ENCODE data around the gene BPI. TPM values are rescaled to one million over a fixed set of nuclear protein-coding genes. Genes with fewer than 3 reads are reported as not detected.
A peak's percentile ranks its signal among the peaks of the same experiment; 100 is the strongest.
"Not testable (repeated sequence)": the region's sequence is repeated elsewhere in the genome, so short reads cannot be mapped to it uniquely, and the experiment has no call there.

The BPI gene
- total RNA-seq, 4 donors from 2014 or later: 0.27 to 11.5 (median 3.5) TPM; not detected in 1

DNA sequence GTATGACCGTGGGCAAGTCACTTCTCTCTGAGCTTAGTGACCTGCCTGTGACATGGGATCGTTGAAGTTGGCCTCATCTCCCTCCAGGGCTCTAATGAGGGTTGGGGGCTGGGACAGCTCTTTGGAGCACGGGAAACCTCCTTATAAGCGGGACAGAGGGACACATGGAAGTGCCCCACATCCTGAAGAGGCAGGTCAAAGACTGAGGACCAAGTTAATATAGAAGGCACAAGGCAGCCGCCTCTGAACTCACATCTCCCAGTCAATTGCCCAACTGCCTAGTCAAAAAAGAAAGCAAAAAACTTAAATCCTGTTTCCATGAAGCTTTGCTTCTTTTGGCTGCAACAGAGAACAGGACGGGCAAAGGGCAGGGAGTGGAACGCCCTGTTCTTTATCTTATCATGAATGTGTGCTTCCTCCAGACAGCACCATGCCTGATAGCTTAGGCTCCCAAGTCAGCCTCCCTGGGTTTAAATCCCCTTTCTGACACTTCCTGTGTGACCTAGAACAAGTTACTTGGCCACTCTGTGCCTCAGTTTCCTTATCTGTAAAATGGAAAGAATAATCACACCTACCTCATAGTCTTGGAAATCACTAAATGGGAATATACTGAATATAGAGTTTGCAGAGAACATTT lies 69.4 kb downstream of the BPI start:
- DNase-seq: peak in 1 of 2 donors; percentile 34
- Histone ChIP-seq H3K9me3 (no peaks in the 10 kb centered on the region), H3K36me3 (no peaks in the 10 kb centered on the region), H3K27ac (peak overlapping the region in 1 of 2 donors; percentile 33), H3K4me3 (no peak overlapping the region), H3K27me3 (no peaks in the 10 kb centered on the region), H3K4me1 (no peaks in the 10 kb centered on the region)
- intact Hi-C loops (cut with DNase I; ENCODE audit: low total_unique reads): no loop called here
- TF ChIP-seq POLR2A (IDR thresholded peaks at IDR 0.05) (no peak), CTCF (IDR thresholded peaks at IDR 0.05) (no peak)

DNA sequence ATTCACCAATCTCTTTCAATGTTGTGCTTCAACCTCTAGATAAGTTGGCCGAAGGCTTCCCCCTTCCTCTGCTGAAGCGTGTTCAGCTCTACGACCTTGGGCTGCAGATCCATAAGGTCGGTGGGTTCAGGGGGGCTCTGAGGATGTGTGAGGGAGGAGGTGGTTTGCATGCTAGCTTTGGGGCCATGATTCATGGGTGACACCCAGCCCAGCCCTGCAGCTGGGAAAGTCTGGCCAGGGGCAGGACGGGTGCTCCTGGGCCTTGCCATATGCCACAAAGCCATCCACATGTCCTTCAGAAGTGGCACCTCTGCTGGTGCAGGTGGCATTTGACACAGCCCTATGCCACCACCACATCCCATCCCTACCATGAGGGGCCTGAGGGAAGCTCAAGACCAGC lies 69.9 kb downstream of the BPI start:
- no peak overlapping the region for H3K27ac ChIP-seq
- no peaks in the 10 kb centered on the region for H3K9me3 ChIP-seq
- H3K36me3 ChIP-seq: no peaks in the 10 kb centered on the region
- no peak for DNase-seq
- TF ChIP-seq CTCF (IDR thresholded peaks at IDR 0.05) (no peak), POLR2A (IDR thresholded peaks at IDR 0.05) (no peak)
- intact Hi-C loops (cut with DNase I; ENCODE audit: low total_unique reads): no loop called here
- H3K27me3 ChIP-seq: no peaks in the 10 kb centered on the region
- no peaks in the 10 kb centered on the region for H3K4me1 ChIP-seq
- H3K4me3 ChIP-seq: no peak overlapping the region

DNA sequence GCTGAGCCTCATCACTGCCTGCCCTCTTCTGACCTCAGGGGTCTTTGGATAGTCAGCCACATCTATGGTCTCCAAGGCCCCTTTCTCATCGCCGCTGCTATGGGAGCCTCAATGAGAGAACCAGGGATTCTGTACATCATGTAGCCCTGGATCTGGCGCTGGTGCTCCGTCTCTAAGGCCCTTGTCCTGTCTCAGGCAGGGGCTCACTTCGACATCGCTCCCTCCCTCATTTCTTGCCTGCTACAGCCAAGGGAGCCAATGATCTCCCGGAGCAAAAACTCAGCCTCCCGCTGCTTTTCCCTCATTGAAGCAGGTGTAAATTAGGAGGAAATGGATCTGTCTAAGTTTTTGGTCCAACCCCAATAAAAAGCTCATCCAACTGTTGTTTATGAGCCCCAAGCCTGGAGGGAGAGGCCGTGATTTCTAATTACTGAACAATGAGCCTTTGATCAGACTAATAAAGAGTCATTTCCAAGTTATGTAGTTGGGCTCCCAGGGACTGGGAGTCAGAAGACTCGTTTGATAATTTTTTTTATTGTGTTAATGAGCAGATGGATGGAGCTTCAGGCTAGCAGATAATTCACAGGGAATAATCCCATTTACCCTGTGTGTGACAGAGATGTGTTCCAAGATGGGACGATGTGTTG lies 73.2 kb downstream of the BPI start:
- Histone ChIP-seq H3K4me3 (no peak overlapping the region), H3K27me3 (no peaks in the 10 kb centered on the region), H3K9me3 (no peaks in the 10 kb centered on the region), H3K36me3 (no peaks in the 10 kb centered on the region), H3K4me1 (no peaks in the 10 kb centered on the region), H3K27ac (no peak overlapping the region)
- DNase-seq: no peak
- intact Hi-C loops (cut with DNase I; ENCODE audit: low total_unique reads): no loop called here
- no peak for TF ChIP-seq POLR2A (IDR thresholded peaks at IDR 0.05)
- no peak for TF ChIP-seq CTCF (IDR thresholded peaks at IDR 0.05)

- H3K4me3 ChIP-seq; DNase-seq; H3K27ac ChIP-seq; H3K36me3 ChIP-seq; H3K9me3 ChIP-seq; H3K4me1 ChIP-seq; intact Hi-C loops (cut with DNase I; ENCODE audit: low total_unique reads); H3K27me3 ChIP-seq: not testable (repeated sequence)
Observed at GRCh38 chr20:38377838-38378237, 73.9 kb downstream of the BPI start.

DNA sequence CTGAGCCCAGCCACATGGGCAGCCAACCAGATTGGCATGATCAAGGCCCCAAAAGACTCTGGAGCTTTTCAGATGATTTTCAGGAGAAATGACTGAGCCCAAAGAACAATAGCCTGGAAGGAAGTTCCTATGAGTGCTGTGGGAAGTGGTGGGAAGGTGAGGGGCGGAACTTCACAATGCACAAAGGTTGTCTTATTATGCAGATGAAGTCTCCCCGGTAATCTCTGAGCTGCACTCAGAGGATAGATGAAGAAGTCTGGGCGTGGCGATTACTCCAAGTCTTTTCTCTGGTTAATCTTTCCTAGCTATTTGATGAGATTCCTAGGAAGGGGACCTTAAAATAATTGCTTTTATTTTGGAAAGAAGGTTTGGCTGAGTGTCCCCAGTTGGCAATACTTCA lies 79.2 kb downstream of the BPI start:
- Histone ChIP-seq H3K27me3 (no peaks in the 10 kb centered on the region), H3K4me1 (no peaks in the 10 kb centered on the region), H3K4me3 (no peak overlapping the region), H3K36me3 (no peaks in the 10 kb centered on the region), H3K9me3 (no peaks in the 10 kb centered on the region), H3K27ac (no peak overlapping the region)
- intact Hi-C loops (cut with DNase I; ENCODE audit: low total_unique reads): no loop called here
- TF ChIP-seq CTCF (IDR thresholded peaks at IDR 0.05): no peak
- no peak for TF ChIP-seq POLR2A (IDR thresholded peaks at IDR 0.05)
- no peak for DNase-seq
